H1 (cell line): ENCODE measurements around the gene EMX1.

Experiments
- BRCA1 ChIP-seq: IDR thresholded peaks from 2 replicates; pipeline ENCODE4 v1.6.1; 2012; ENCODE audit warnings: low read depth, low read length, improper control_type of control experiment
- KDM1A ChIP-seq: fragments of 200-600, 300-600 bp; sonication (generic); IDR thresholded peaks from 2 replicates; pipeline ENCODE4 v1.7.1; 2016; ENCODE audit warnings: mild to moderate bottlenecking, low read length, borderline replicate concordance
- POLR2A ChIP-seq, 2 experiments: IDR thresholded peaks; 1 replicate in 1 of 2; 2 replicates in 1 of 2; pipeline ENCODE4 v1.6.1; 2011; ENCODE audit warnings: low read depth in 2 of 2, low read length in 2 of 2, mild to moderate bottlenecking in 2 of 2; ENCODE audit errors: control extremely low read depth in 1 of 2
- POLR2AphosphoS5 ChIP-seq: IDR thresholded peaks from 2 replicates; pipeline ENCODE4 v1.6.1; 2011; ENCODE audit warnings: low read depth, low read length
- RAD21 ChIP-seq, 2 experiments: IDR thresholded peaks in 1 of 2; conservative IDR thresholded peaks in 1 of 2; 2 replicates each; pipeline ENCODE4 v1.6.1; 2011; ENCODE audit warnings: low read depth in 2 of 2, low read length in 2 of 2, improper control_type of control experiment in 1 of 2, inconsistent platforms in 1 of 2, mild to moderate bottlenecking in 1 of 2, moderate library complexity in 1 of 2
- TF ChIP-seq, protein P1 (sequence below), 3 experiments: IDR thresholded peaks; 1 replicate in 2 of 3; 2 replicates in 1 of 3; pipeline versions ENCODE4 v1.5.1 to v1.6.1; 2011; ENCODE audit warnings: low read length in 3 of 3, mild to moderate bottlenecking in 3 of 3, inconsistent platforms in 2 of 3, low read depth in 1 of 3, moderate library complexity in 1 of 3; ENCODE audit not compliant: insufficient read depth in 1 of 3; ENCODE audit errors: control extremely low read depth in 1 of 3
- TF ChIP-seq, protein P2 (sequence below): IDR thresholded peaks from 2 replicates; pipeline ENCODE4 v1.6.1; 2012; ENCODE audit warnings: inconsistent platforms

DNA sequence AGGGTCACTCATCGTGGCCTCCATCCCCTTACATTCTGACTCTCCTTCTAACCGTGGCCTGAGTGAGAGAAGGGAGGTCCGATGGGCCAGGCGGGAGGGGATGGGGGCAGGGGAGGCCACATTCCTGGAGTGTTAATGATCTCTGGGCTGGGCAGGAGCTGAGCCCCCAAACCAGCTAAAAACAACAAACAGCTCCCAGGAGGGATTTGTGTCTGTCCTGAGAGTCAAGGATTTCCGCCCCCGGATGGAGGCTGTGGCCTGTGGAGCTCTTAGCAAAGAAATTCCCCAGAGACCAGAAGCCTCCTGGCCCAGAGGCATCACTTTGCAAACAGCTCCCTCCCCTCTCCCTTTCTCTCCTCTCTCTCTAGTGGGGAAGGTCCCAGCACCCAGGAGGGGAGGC is 23.5 kb downstream of the EMX1 start:
- TF ChIP-seq KDM1A, result no peak
- TF ChIP-seq RAD21 (IDR thresholded peaks at IDR 0.05 in 1 of 2, conservative IDR thresholded peaks at IDR 0.05 in 1 of 2; ENCODE audit: low read depth in 2 of 2, low read length in 2 of 2), result no peak
- TF ChIP-seq, protein P1, sequence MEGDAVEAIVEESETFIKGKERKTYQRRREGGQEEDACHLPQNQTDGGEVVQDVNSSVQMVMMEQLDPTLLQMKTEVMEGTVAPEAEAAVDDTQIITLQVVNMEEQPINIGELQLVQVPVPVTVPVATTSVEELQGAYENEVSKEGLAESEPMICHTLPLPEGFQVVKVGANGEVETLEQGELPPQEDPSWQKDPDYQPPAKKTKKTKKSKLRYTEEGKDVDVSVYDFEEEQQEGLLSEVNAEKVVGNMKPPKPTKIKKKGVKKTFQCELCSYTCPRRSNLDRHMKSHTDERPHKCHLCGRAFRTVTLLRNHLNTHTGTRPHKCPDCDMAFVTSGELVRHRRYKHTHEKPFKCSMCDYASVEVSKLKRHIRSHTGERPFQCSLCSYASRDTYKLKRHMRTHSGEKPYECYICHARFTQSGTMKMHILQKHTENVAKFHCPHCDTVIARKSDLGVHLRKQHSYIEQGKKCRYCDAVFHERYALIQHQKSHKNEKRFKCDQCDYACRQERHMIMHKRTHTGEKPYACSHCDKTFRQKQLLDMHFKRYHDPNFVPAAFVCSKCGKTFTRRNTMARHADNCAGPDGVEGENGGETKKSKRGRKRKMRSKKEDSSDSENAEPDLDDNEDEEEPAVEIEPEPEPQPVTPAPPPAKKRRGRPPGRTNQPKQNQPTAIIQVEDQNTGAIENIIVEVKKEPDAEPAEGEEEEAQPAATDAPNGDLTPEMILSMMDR (IDR thresholded peaks at IDR 0.05; ENCODE audit: control extremely low read depth in 1 of 3, insufficient read depth in 1 of 3, low read depth in 1 of 3, low read length in 3 of 3), result no peak
- TF ChIP-seq BRCA1, result no peak
- TF ChIP-seq POLR2A (IDR thresholded peaks at IDR 0.05; ENCODE audit: control extremely low read depth in 1 of 2, low read depth in 2 of 2, low read length in 2 of 2), result no peak
- TF ChIP-seq, protein P2, sequence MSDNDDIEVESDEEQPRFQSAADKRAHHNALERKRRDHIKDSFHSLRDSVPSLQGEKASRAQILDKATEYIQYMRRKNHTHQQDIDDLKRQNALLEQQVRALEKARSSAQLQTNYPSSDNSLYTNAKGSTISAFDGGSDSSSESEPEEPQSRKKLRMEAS, result no peak
- TF ChIP-seq POLR2AphosphoS5, result no peak
